ENCODE measurements around the gene RBP5. TPM values are rescaled to one million over a fixed set of nuclear protein-coding genes. Genes with fewer than 3 reads are reported as not detected.

RBP5 gene
- polyA plus RNA-seq, 2 of the 4 experiments (the other 2 are of a cell fraction), result 0.25 TPM; not detected in 1

GRCh38 chr12:7102582-7102981 lies 26.1 kb downstream of the RBP5 start (continued):
- TF ChIP-seq E2F6 (IDR thresholded peaks at IDR 0.05; ENCODE audit: borderline replicate concordance, low read depth), result no peak
- TF ChIP-seq POLR2AphosphoS2 (conservative IDR thresholded peaks at IDR 0.05; ENCODE audit: low read length), result no peak
- no peak for TF ChIP-seq ATOH8 (CRISPR knock-in tag; IDR thresholded peaks at IDR 0.05; ENCODE audit: low read depth)
- TF ChIP-seq EP300 (IDR thresholded peaks at IDR 0.05), result no peak
- no peak for TF ChIP-seq JUN (IDR thresholded peaks at IDR 0.05)

- Histone ChIP-seq H3K4me3 (no peak overlapping the region), H3K4me2 (no peak overlapping the region), H3K4me1 (peaks cover 10% of the 10 kb centered on the region; the same call in 2 of the 3 replicates), H3K9me3 (peaks cover 15% of the 10 kb centered on the region), H3K27ac (0 out of 6 replicates have a peak overlapping the region, but pooled peaks of 1 of the 2 experiments have one; percentile 12)
- whole genome bisulfite sequencing (ENCODE audit: missing lambda C conversion rate), result 80% methylated on average over 10 of the region's 10 CpGs
- ATAC-seq (peak; percentile 37 to 46; a peak in 4 of 6 replicates), DNase-seq (ENCODE audit: low read depth in 1 of 2, low spot score in 1 of 2) (no peak), FAIRE-seq (no peak)
- CTCF ChIA-PET, result interaction anchor here (0.5 to 2.1 kb wide), 7 partner anchors 9 to 152 kb away, joined by 3 to 17 read pairs (median 4); partner anchors contain the start of gene C1R
- no peak for TF ChIP-seq TP53 (CRISPR knock-in tag; IDR thresholded peaks at IDR 0.05)
- TF ChIP-seq RARB (CRISPR knock-in tag; IDR thresholded peaks at IDR 0.05), result no peak
- no peak for TF ChIP-seq RNF2 (IDR thresholded peaks at IDR 0.05; ENCODE audit: borderline replicate concordance, low read depth)
- TF ChIP-seq NFE2L2 (conservative IDR thresholded peaks at IDR 0.05; ENCODE audit: low read length), result no peak
- TF ChIP-seq E2F6 (IDR thresholded peaks at IDR 0.05; ENCODE audit: borderline replicate concordance, low read depth), result no peak
- no peak for TF ChIP-seq MAX (IDR thresholded peaks at IDR 0.05)
- POLR2A ChIA-PET, result no interaction called here
These were observed 27.0 kb downstream of the RBP5 start for GRCh38 chr12:7101694-7102131.

GRCh38 chr12:7101047-7101693 lies 27.5 kb downstream of the RBP5 start:
- POLR2A ChIA-PET, result no interaction called here
- H3K4me1 ChIP-seq, result peaks cover 9% of the 10 kb centered on the region; the same call in 2 of the 3 replicates
- peaks cover 9% of the 10 kb centered on the region for H3K9me3 ChIP-seq
- CTCF ChIA-PET, result interaction anchor here (0.5 to 2.1 kb wide), 4 partner anchors 8 to 30 kb away, joined by 3 to 17 read pairs (median 8); partner anchors contain the start of genes C1R and C1RL
- TF ChIP-seq ZC3H11A (IDR thresholded peaks at IDR 0.05), result no peak
- no peak for TF ChIP-seq SREBF2 (IDR thresholded peaks at IDR 0.05)
- no peak for TF ChIP-seq E2F6 (IDR thresholded peaks at IDR 0.05; ENCODE audit: borderline replicate concordance, low read depth)
- no peak for TF ChIP-seq POLR2A (IDR thresholded peaks at IDR 0.05; ENCODE audit: low read length)
- no peak for TF ChIP-seq REST (IDR thresholded peaks at IDR 0.05)
- TF ChIP-seq KDM1A (IDR thresholded peaks at IDR 0.05; ENCODE audit: low read depth), result no peak
- no peak for TF ChIP-seq EHF (CRISPR knock-in tag; IDR thresholded peaks at IDR 0.05)
- no peak for TF ChIP-seq MYC (IDR thresholded peaks at IDR 0.05; ENCODE audit: borderline replicate concordance, low read length)
- TF ChIP-seq ZFP36 (IDR thresholded peaks at IDR 0.05; ENCODE audit: borderline replicate concordance, partially characterized antibody), result no peak
- no peak for TF ChIP-seq MAX (IDR thresholded peaks at IDR 0.05)
- TF ChIP-seq CHD2 (IDR thresholded peaks at IDR 0.05; ENCODE audit: low read length, partially characterized antibody), result no peak
- no peak for TF ChIP-seq CHD4 (IDR thresholded peaks at IDR 0.05; ENCODE audit: borderline replicate concordance)
- no peak for TF ChIP-seq RNF2 (IDR thresholded peaks at IDR 0.05; ENCODE audit: borderline replicate concordance, low read depth)
- TF ChIP-seq GATA3 (IDR thresholded peaks at IDR 0.05; ENCODE audit: borderline replicate concordance), result no peak
- no peak for TF ChIP-seq HOXB13 (CRISPR knock-in tag; IDR thresholded peaks at IDR 0.05; ENCODE audit: low read depth)
- TF ChIP-seq BCL3 (IDR thresholded peaks at IDR 0.05), result no peak
- no peak for TF ChIP-seq NPAS2 (CRISPR knock-in tag; IDR thresholded peaks at IDR 0.05; ENCODE audit: borderline replicate concordance)
- TF ChIP-seq CBX2 (IDR thresholded peaks at IDR 0.05; ENCODE audit: borderline replicate concordance, low read depth), result no peak
- no peak for TF ChIP-seq JUNB (IDR thresholded peaks at IDR 0.05)
- FAIRE-seq, result no peak
- no peak for DNase-seq (ENCODE audit: low read depth in 1 of 2, low spot score in 1 of 2)
- no peak overlapping the region for H3K4me2 ChIP-seq
- 80% methylated on average over 4 of the region's 4 CpGs for WGBS (ENCODE audit: missing lambda C conversion rate)
- ATAC-seq, result no peak
- H3K4me3 ChIP-seq, result no peak overlapping the region
- no peak overlapping the region for H3K27ac ChIP-seq

All from A549 (cell line).